ENCODE results near the gene STK10. TPM values are rescaled to one million over a fixed set of nuclear protein-coding genes. Genes with fewer than 3 reads are reported as not detected.

Gene STK10
- total RNA-seq, 2 donors from 2014 or later, result 25.6 to 39.2 TPM

- H3K4me3 ChIP-seq, result no peak overlapping the region
- ATAC-seq (ENCODE audit: insufficient number of reproducible peaks, low FRiP score, low read depth) (no peak), DNase-seq (ENCODE audit: low spot score) (no peak)
- no peak overlapping the region for H3K27ac ChIP-seq
- H3K36me3 ChIP-seq, result no peaks in the 10 kb centered on the region
- no peaks in the 10 kb centered on the region for H3K27me3 ChIP-seq (replicated peaks; ENCODE audit: insufficient read depth)
- no peaks in the 10 kb centered on the region for H3K4me1 ChIP-seq (ENCODE audit: control insufficient read depth in 1 of 2, low read depth in 2 of 2)
- TF ChIP-seq CTCF (IDR thresholded peaks at IDR 0.05), result no peak
- H3K9me3 ChIP-seq, result no peaks in the 10 kb centered on the region
Observed at GRCh38 chr5:172042183-172042582, 145.8 kb downstream of the STK10 start.

GRCh38 chr5:172038167-172038566, 149.9 kb downstream of the STK10 start:
- ATAC-seq (ENCODE audit: insufficient number of reproducible peaks, low FRiP score, low read depth), result no peak

GRCh38 chr5:172035049-172035448, 153.0 kb downstream of the STK10 start:
- no peak for TF ChIP-seq CTCF (IDR thresholded peaks at IDR 0.05)
- Histone ChIP-seq H3K27ac (no peak overlapping the region), H3K36me3 (no peaks in the 10 kb centered on the region), H3K9me3 (no peaks in the 10 kb centered on the region), H3K4me1 (ENCODE audit: control insufficient read depth in 1 of 2, low read depth in 2 of 2) (no peaks in the 10 kb centered on the region), H3K4me3 (no peak overlapping the region), H3K27me3 (replicated peaks; ENCODE audit: insufficient read depth) (no peaks in the 10 kb centered on the region)
- DNase-seq (ENCODE audit: low spot score) (no peak), ATAC-seq (ENCODE audit: insufficient number of reproducible peaks, low FRiP score, low read depth) (no peak)

More at GRCh38 chr5:172038167-172038566, 149.9 kb downstream of the STK10 start:
- Histone ChIP-seq H3K9me3 (no peaks in the 10 kb centered on the region), H3K27me3 (replicated peaks; ENCODE audit: insufficient read depth) (no peaks in the 10 kb centered on the region), H3K4me1 (ENCODE audit: control insufficient read depth in 1 of 2, low read depth in 2 of 2) (no peaks in the 10 kb centered on the region), H3K27ac (no peak overlapping the region), H3K36me3 (no peaks in the 10 kb centered on the region), H3K4me3 (no peak overlapping the region)
- no peak for DNase-seq (ENCODE audit: low spot score)
- no peak for TF ChIP-seq CTCF (IDR thresholded peaks at IDR 0.05)

- H3K9me3 ChIP-seq, result no peaks in the 10 kb centered on the region
- no peaks in the 10 kb centered on the region for H3K4me1 ChIP-seq (ENCODE audit: control insufficient read depth in 1 of 2, low read depth in 2 of 2)
- ATAC-seq (ENCODE audit: insufficient number of reproducible peaks, low FRiP score, low read depth) (no peak), DNase-seq (ENCODE audit: low spot score) (no peak)
- no peaks in the 10 kb centered on the region for H3K36me3 ChIP-seq
- TF ChIP-seq CTCF (IDR thresholded peaks at IDR 0.05), result no peak
- no peak overlapping the region for H3K4me3 ChIP-seq
- no peak overlapping the region for H3K27ac ChIP-seq
- no peaks in the 10 kb centered on the region for H3K27me3 ChIP-seq (replicated peaks; ENCODE audit: insufficient read depth)
Observed at GRCh38 chr5:172031894-172032461, 156.0 kb downstream of the STK10 start.

- Histone ChIP-seq H3K4me1 (ENCODE audit: control insufficient read depth in 1 of 2, low read depth in 2 of 2) (no peaks in the 10 kb centered on the region), H3K9me3 (no peaks in the 10 kb centered on the region), H3K27ac (no peak overlapping the region), H3K36me3 (no peaks in the 10 kb centered on the region), H3K4me3 (no peak overlapping the region), H3K27me3 (replicated peaks; ENCODE audit: insufficient read depth) (no peaks in the 10 kb centered on the region)
- no peak for TF ChIP-seq CTCF (IDR thresholded peaks at IDR 0.05)
- ATAC-seq (ENCODE audit: insufficient number of reproducible peaks, low FRiP score, low read depth) (no peak), DNase-seq (ENCODE audit: low spot score) (no peak)
Observed at GRCh38 chr5:172029876-172030275, 158.1 kb downstream of the STK10 start.

Data from thoracic aorta (tissue), 2 donors.